GM12878 (cell line): ENCODE measurements around the gene ANKRD11. TPM values are rescaled to one million over a fixed set of nuclear protein-coding genes. Genes with fewer than 3 reads are reported as not detected.

Source experiments
- ATAC-seq: fragments of 200-7000 bp; cut with Tn5 transposase; 3 replicates; pipeline ENCODE4 v1.9.1; 2020; ENCODE audit warnings: mild to moderate bottlenecking, moderate library complexity
- BruUV-seq: library from RNA; stranded (reverse); fragments of 400-500 nt; replicated peaks from 2 replicates; lab custom pipeline; 2021; lab: Mats Ljungman, UMichigan
- CTCF ChIA-PET: fragments of 300-600 bp; sonication (Branson Sonifier 250); formaldehyde crosslinking; extraction: SDS; loops from one replicate; lab custom pipeline; 2021; ENCODE audit warnings: inconsistent platforms; lab: Yijun Ruan, JAX
- POLR2A ChIA-PET: fragments of 350-600 bp; formaldehyde crosslinking; extraction: SDS; loops from one replicate; lab custom pipeline; 2021; ENCODE audit warnings: inconsistent platforms; lab: Charles Lee
- RAD21 ChIA-PET: fragments of 300-600 bp; sonication (Branson Sonifier 250); formaldehyde crosslinking; loops from one replicate; lab custom pipeline; 2023; ENCODE audit warnings: antibody characterized with exemption; ENCODE audit not compliant: unreplicated experiment; lab: Charles Lee
- SMC1A ChIA-PET: fragments of 300-600 bp; sonication (Branson Sonifier 250); formaldehyde crosslinking; loops from one replicate; lab custom pipeline; 2023; ENCODE audit not compliant: unreplicated experiment, uncharacterized antibody; lab: Charles Lee
- DNase-seq: peaks from one replicate; pipeline ENCODE4 v3.0.0-alpha.2; 2011; ENCODE audit warnings: low read depth, low spot score
- FAIRE-seq: peaks from 3 replicates; lab custom pipeline; 2011; peaks lifted over from hg19 to GRCh38; lab: Jason Lieb, UNC
- H2AFZ ChIP-seq: 2 replicates; pipeline ENCODE4 v1.6.0; 2011; ENCODE audit warnings: low read depth, low read length, control low read depth; ENCODE audit not compliant: control insufficient read depth
- H3K27ac ChIP-seq: 2 replicates; pipeline ENCODE4 v1.5.1; 2011; ENCODE audit warnings: control low read depth; ENCODE audit not compliant: control insufficient read depth, insufficient read depth
- H3K27me3 ChIP-seq, 2 experiments: replicated peaks in 1 of 2; 2 replicates each; pipeline versions ENCODE4 v1.6.0 to v1.6.1; 2011; ENCODE audit warnings: low read length in 1 of 2; ENCODE audit not compliant: control insufficient read depth in 2 of 2, insufficient read depth in 2 of 2
- H3K36me3 ChIP-seq, 2 experiments: 2 replicates each; pipeline ENCODE4 v1.5.1; 2011; ENCODE audit warnings: low read length in 1 of 2; ENCODE audit not compliant: control insufficient read depth in 2 of 2, insufficient read depth in 2 of 2
- H3K4me1 ChIP-seq: 2 replicates; pipeline ENCODE4 v1.6.1; 2011; ENCODE audit warnings: mild to moderate bottlenecking, low read length, moderate library complexity, mixed read lengths; ENCODE audit not compliant: control insufficient read depth, insufficient read depth
- H3K4me2 ChIP-seq: 2 replicates; pipeline ENCODE4 v1.6.0; 2011; ENCODE audit warnings: control low read depth; ENCODE audit not compliant: control insufficient read depth, insufficient read depth
- H3K4me3 ChIP-seq: fragments of 200-600 bp; sonication (generic); 2 replicates; pipeline ENCODE4 v1.5.1; 2016
- H3K79me2 ChIP-seq: 2 replicates; pipeline ENCODE4 v1.6.0; 2011; ENCODE audit warnings: low read length; ENCODE audit not compliant: control insufficient read depth, insufficient read depth
- H3K9ac ChIP-seq: 2 replicates; pipeline ENCODE4 v1.8.0; 2011; ENCODE audit warnings: low read length, control low read depth, mixed read lengths; ENCODE audit not compliant: control insufficient read depth, insufficient read depth
- H3K9me3 ChIP-seq: replicated peaks from 3 replicates; pipeline ENCODE4 v1.5.1; 2011; ENCODE audit warnings: mild to moderate bottlenecking, low read length; ENCODE audit not compliant: control insufficient read depth, insufficient read depth
- H4K20me1 ChIP-seq: 2 replicates; pipeline ENCODE4 v1.6.0; 2011; ENCODE audit not compliant: control insufficient read depth, insufficient read depth
- PAX5 ChIP-seq: IDR thresholded peaks from 2 replicates; pipeline ENCODE4 v1.6.1; 2011; ENCODE audit warnings: low read depth, low read length, borderline replicate concordance
- PAX8 ChIP-seq: fragments of 450-650 bp; IDR thresholded peaks from 2 replicates; pipeline ENCODE4 v1.6.1; 2017; ENCODE audit warnings: mild to moderate bottlenecking, moderate library complexity
- POLR2AphosphoS5 ChIP-seq: IDR thresholded peaks from 2 replicates; pipeline ENCODE4 v1.6.1; 2011; ENCODE audit warnings: mild to moderate bottlenecking, low read length, inconsistent platforms
- STAT1 ChIP-seq: fragments of 450-650 bp; conservative IDR thresholded peaks from 2 replicates; pipeline ENCODE4 v1.6.1; 2014; ENCODE audit warnings: antibody characterized with exemption, mild to moderate bottlenecking
- TARDBP ChIP-seq: IDR thresholded peaks from 2 replicates; pipeline ENCODE4 v1.6.1; 2016; ENCODE audit warnings: borderline replicate concordance
- WGBS: methylation state at CpG from one replicate; pipeline ENCODE4 v1.1.6; 2016; ENCODE audit warnings: low lambda C conversion rate; ENCODE audit not compliant: insufficient replicate concordance, insufficient coverage; ENCODE audit errors: missing lambda C conversion rate; 5-methylcytosine and 5-hydroxymethylcytosine counted together
- in situ Hi-C: fragments of 300-500 bp; cut with MboI; formaldehyde crosslinking; loops from 9 replicates; pipeline ENCODE4 v1.14.3; 2018; ENCODE audit warnings: mixed read lengths
- intact Hi-C: fragments of 100-400 bp; cut with micrococcal nuclease; formaldehyde crosslinking; loops from one replicate; pipeline ENCODE4 v1.14.2; 2022; ENCODE audit not compliant: unreplicated experiment
- polyA plus RNA-seq, 11 experiments: library from polyadenylated mRNA; depleted of rRNA in 4 of 11; unstranded in 6 of 11; stranded (reverse) in 5 of 11; fragments of >200 nt; fragmentation: Nextera tagmentation in 4 of 11; fragmentation: Illumina TruSeq in 1 of 11; extraction: Ambion mirVana in 4 of 11; extraction: Trizol in 1 of 11; gene quantifications; 1 replicate in 1 of 11; 2 replicates in 10 of 11; pipeline versions ENCODE4 v1.2.1 to v1.2.3, GENCODE V29; 2011 to 2016; ENCODE audit warnings: inconsistent platforms in 2 of 11, missing spikeins in 2 of 11, low read depth in 1 of 11
- total RNA-seq, 4 experiments: library from RNA; depleted of rRNA in 3 of 4; stranded (reverse); fragments of >200 nt in 3 of 4; fragmentation: Illumina TruSeq in 1 of 4; extraction: Trizol in 1 of 4; gene quantifications; 2 replicates each; pipeline versions ENCODE4 v1.2.1 to v1.2.3, GENCODE V29; 2013 to 2021
- TF ChIP-seq, protein P1 (sequence below): IDR thresholded peaks from 2 replicates; pipeline ENCODE4 v1.6.1; 2012; ENCODE audit warnings: mild to moderate bottlenecking, low read depth, low read length

ANKRD11 gene
- total and polyA plus RNA-seq, 10 of the 15 experiments (the other 5 are each of a cell fraction or from before 2014, with no cell fraction given) = 5.1 to 103 (median 27.4) TPM

DNA sequence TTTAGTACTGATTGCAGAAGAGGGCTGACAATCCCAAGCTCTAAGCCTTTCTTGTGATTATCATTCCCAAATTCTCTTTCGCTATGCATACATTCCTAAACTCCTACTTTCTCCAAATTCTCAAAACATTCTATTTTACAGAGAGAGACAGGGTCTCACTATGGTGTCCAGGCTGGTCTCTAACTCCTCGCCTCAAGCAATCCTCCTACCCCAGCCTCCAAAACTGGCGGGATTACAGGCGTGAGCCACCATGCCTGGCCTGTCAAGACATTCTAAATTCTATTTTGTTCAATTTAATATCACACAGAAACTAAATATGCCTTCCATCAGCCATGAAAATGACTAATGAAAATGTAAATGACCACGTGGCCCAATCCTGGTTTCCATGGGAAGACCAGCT is 39.8 kb downstream of the ANKRD11 start (continued):
- no peak for TF ChIP-seq PAX5

DNA sequence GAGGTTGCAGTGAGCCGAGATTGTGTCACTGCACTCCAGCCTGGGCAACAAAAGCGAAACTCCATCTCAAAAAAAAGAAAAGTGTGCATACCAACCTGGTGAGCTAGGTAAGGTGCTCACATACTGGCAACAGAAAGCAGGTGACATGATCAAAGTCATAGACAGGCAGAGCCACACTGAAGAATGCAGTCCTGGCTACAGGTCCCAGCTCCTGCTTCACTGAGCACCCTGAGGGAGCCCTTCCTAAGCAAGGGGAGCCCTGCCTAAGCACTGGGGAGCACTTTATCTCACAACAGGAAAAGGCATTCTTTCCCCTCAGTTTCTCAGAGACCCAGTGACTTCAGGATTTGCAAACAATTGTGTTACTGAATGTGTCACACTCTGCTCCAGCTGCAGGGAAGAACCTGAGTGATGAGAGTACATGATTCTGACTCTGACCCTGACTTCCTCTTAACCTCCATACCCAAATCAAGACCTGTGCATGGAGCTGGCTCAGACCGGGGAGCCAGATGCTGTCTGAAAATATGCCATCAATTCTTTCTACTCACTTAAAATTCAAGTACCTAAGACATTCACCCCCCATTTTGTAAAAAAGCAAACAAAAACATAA is 40.5 kb downstream of the ANKRD11 start:
- CTCF ChIA-PET = interaction anchor here (0.6 to 1.5 kb wide), 2 partner anchors 15 to 71 kb away, joined by 3 read pairs; no protein-coding TSS in a partner anchor
- RAD21 ChIA-PET = interaction anchor here (0.8 kb wide), 1 partner anchor 18 kb away, joined by 3 read pairs; no protein-coding TSS in a partner anchor
- Histone ChIP-seq H2AFZ (no peak overlapping the region), H3K4me3 (no peak overlapping the region), H3K4me2 (no peak overlapping the region), H3K9ac (no peak overlapping the region), H3K36me3 (no peaks in the 10 kb centered on the region; a peak in 1 of 4 replicates), H3K27ac (no peak overlapping the region), H3K4me1 (peaks cover 51% of the 10 kb centered on the region), H3K9me3 (no peaks in the 10 kb centered on the region), H3K79me2 (peaks cover 88% of the 10 kb centered on the region), H4K20me1 (peaks cover 30% of the 10 kb centered on the region), H3K27me3 (no peaks in the 10 kb centered on the region)
- no peak for FAIRE-seq
- intact Hi-C loops (no loop called here), in situ Hi-C loops (no loop called here)
- peak; percentile 24; the same call in 2 of the 3 replicates for ATAC-seq
- no peak for DNase-seq
- SMC1A ChIA-PET = interaction anchor here (1.0 to 1.1 kb wide), 2 partner anchors 27 to 38 kb away, joined by 3 to 7 read pairs; no protein-coding TSS in a partner anchor
- POLR2A ChIA-PET = no interaction called here
- 90% methylated on average over 3 of the region's 3 CpGs for WGBS
- BruUV-seq = no TSS peak
- no peak for TF ChIP-seq STAT1
- no peak for TF ChIP-seq PAX8
- TF ChIP-seq, protein P1, sequence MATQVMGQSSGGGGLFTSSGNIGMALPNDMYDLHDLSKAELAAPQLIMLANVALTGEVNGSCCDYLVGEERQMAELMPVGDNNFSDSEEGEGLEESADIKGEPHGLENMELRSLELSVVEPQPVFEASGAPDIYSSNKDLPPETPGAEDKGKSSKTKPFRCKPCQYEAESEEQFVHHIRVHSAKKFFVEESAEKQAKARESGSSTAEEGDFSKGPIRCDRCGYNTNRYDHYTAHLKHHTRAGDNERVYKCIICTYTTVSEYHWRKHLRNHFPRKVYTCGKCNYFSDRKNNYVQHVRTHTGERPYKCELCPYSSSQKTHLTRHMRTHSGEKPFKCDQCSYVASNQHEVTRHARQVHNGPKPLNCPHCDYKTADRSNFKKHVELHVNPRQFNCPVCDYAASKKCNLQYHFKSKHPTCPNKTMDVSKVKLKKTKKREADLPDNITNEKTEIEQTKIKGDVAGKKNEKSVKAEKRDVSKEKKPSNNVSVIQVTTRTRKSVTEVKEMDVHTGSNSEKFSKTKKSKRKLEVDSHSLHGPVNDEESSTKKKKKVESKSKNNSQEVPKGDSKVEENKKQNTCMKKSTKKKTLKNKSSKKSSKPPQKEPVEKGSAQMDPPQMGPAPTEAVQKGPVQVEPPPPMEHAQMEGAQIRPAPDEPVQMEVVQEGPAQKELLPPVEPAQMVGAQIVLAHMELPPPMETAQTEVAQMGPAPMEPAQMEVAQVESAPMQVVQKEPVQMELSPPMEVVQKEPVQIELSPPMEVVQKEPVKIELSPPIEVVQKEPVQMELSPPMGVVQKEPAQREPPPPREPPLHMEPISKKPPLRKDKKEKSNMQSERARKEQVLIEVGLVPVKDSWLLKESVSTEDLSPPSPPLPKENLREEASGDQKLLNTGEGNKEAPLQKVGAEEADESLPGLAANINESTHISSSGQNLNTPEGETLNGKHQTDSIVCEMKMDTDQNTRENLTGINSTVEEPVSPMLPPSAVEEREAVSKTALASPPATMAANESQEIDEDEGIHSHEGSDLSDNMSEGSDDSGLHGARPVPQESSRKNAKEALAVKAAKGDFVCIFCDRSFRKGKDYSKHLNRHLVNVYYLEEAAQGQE = no peak
- TF ChIP-seq TARDBP = no peak
- no peak for TF ChIP-seq POLR2AphosphoS5
